ENCODE results near the gene IL1RAPL1.
"Not testable (repeated sequence)": the region's sequence is repeated elsewhere in the genome, so short reads cannot be mapped to it uniquely, and the experiment has no call there.

IL1RAPL1 gene

GRCh38 chrX:29254515-29254914, 667.3 kb downstream of the IL1RAPL1 start:
- no peak for DNase-seq

GRCh38 chrX:29257521-29257920, 670.3 kb downstream of the IL1RAPL1 start:
- DNase-seq, result no peak

DNA sequence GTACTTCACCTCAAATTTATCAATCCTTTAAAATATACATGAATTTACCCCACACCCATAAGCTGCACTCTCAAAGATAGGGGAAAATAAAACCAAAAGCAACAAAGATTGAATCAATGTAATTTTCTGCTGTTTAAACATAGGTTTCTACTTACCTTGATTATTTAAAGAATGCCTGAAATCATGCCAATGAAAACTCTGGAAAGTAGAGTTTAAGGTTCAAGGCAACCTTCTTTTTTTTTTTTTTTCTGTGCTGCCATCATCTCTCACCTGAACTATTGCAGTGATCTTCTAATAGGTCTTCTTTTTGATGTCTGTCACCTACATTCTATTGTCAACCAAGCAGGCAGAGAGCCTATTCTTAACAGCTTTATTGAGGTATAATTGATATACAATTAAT, 682.1 kb downstream of the IL1RAPL1 start:
- DNase-seq, result no peak

DNA sequence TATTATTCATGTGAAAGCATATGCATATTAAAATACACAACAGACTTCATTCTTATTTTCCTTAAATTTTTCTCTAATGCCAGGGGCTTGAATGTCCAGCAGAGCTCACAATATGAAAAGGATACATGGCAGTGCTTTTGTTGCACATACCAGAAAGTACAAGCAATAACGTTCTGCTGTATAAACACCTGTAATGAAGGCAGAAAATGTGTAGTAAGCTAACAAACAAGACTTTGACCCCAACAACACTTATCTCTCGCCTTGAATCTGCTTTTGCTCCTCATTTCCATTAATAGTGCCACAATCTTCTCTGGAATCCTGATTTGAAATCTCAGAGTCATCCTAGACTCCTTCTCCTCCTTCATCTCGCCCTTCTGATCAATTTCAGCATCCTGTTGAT, 687.3 kb downstream of the IL1RAPL1 start:
- DNase-seq, result no peak

- DNase-seq, result no peak
These were observed 688.7 kb downstream of the IL1RAPL1 start for GRCh38 chrX:29275928-29276327.

DNA sequence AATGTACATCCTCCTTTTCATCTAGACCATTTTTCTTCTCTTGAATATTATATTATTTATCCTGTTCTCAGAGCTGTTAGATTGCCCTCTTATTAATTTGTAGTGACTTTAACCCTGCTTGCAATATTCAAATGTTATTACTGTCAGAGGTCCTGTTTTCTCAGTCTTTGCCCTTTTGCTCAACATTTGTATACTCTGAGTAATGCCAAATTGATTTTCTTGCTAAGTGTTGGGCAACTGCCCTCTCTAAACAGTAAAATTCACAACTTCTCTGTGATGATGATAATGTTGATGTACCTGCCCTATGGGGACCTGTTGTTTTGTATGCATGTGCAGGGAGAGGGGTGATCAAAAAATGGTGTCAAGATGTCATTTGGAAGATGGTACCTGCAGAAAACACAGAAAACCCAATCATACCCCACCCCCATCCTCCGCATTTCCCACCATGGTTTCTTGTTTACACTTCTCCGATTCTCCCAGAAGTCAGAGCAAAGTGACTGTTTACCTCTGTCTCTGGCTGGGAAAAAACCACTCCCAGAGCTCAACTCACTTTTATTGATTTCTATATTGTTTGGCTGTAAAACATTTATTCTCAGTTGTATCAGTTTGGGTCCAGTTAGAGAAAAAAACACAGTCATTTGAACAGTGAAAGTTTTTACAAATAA, 694.0 kb downstream of the IL1RAPL1 start:
- no peak for DNase-seq

DNA sequence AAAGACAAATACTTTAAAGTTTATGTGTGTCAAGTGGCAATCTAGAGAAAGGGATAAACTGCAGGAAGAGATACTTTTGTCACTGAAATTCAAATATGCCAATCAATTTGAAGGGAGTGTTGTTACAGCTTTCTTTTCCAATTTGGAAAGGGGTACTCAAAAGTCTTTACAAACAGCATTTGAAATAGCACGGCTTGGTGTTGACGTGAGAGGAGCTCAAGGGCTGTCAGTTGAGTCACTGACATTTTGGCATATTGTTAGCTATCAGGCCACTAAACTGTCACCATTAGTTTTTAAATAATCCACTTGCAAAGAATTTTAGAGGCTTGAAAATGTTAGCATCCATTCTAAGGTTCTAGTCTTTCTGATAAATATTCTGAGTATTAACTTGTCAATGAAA, 698.4 kb downstream of the IL1RAPL1 start:
- DNase-seq, result no peak

DNA sequence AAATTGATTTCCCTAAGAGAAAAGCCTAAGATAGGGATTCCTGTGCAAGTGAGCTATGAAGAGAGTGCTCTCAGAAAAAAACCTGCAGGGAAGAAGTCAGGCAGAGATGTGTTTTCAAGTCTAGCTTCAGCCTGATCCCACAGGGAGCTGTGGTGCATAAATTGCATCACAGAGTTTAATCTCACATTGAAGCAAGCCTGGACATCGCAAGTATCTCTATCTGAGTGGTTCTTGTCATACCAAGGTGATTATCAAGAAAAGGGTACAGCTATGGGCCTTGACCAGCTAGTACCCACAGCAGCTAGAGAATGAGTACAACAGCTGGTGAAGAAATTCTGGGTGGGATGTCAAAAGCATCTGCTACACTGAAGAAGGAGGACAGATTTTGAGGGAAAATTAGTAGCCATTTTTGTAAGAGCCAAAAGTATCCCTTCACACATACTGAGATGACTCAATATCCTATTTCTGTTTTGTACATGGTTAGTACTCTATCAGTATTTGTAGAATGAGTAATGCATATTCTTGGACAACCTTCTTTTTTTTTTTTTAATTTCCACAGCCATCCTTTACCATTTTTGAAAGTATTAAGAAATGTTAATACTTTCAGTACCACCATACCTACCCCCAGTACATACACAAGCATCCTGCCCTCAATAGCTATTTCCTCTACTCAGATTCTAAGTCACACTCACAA, 708.9 kb downstream of the IL1RAPL1 start:
- DNase-seq, result no peak

- no peak for DNase-seq
These were observed 710.0 kb downstream of the IL1RAPL1 start for GRCh38 chrX:29297171-29297800.

DNA sequence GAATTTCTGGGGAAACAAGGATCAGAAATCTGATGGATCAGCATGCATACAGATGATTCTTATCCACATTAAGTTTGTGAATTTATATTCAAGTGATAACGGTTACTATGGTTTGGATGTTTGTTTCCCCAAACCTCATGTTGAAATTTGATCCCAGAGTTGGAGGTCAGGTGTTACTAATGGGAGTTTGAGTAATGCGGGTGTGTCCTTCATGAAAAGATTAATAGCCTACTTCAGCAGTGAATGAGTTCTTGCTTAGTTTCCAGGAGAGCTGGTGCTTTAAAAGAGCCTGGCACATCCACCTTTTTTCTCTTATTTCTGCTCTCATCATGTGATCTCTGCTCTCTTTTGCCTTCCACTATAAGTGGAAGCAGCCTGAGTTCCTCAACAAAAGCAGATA, 712.4 kb downstream of the IL1RAPL1 start:
- DNase-seq, result no peak

DNA sequence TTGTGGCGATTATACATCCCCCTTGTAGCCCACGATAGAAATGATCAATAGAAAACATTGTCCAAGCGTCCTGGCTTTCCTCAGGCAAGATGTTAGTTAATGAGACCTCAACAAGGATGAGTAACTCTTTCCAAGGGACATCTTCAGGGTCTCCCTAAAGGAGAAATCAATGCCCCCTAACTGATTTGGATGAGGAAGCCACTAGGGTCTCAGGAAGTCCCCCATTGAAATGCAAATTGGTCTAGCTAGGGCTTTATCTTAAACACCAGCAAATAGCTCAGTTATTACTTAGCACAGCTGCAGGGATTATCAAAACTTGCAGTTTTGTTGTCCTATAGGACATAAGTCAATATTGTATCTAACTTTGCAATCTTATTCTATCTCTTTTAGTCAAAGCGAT, 721.5 kb downstream of the IL1RAPL1 start:
- no peak for DNase-seq

GRCh38 chrX:29315931-29316330, 728.7 kb downstream of the IL1RAPL1 start:
- no peak for DNase-seq

GRCh38 chrX:29318012-29318411, 730.8 kb downstream of the IL1RAPL1 start:
- no peak for DNase-seq

- DNase-seq, result not testable (repeated sequence)
These were observed 745.2 kb downstream of the IL1RAPL1 start for GRCh38 chrX:29332429-29332828.

DNA sequence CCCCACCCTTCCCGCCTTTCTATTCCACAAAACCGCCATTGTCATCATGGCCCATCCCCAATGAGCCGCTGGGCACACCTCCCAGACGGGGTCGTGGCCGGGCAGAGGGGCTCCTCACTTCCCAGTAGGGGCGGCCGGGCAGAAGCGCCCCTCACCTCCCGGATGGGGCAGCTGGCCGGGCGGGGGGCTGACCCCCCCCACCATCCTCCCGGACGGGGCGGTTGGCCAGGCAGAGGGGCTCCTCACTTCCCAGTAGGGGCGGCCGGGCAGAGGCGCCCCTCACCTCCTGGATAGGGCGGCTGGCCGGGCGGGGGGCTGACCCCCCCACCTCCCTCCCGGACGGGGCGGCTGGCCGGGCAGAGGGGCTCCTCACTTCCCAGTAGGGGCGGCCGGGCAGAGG, 745.8 kb downstream of the IL1RAPL1 start:
- DNase-seq, result not testable (repeated sequence)

DNA sequence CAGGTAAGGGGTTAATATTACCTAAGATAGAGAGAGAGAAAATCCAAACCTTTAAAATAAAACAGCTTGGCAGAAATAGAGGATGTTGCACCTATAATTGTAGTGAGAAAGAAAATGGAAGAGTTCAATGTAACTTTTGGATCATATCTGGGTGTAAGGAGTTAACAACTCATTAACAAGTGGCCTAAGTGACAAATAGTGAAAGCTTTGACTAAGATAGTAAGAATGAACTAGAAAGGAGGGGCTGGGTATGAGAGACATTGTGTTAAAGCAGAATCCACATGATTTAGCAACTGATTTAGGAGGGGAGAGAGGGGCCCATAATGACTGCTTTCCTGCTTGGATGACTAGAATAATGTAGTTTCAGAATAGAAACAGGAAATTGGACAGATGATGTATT, 761.0 kb downstream of the IL1RAPL1 start:
- DNase-seq, result no peak

- no peak for DNase-seq
These were observed 772.0 kb downstream of the IL1RAPL1 start for GRCh38 chrX:29359276-29359675.

DNA sequence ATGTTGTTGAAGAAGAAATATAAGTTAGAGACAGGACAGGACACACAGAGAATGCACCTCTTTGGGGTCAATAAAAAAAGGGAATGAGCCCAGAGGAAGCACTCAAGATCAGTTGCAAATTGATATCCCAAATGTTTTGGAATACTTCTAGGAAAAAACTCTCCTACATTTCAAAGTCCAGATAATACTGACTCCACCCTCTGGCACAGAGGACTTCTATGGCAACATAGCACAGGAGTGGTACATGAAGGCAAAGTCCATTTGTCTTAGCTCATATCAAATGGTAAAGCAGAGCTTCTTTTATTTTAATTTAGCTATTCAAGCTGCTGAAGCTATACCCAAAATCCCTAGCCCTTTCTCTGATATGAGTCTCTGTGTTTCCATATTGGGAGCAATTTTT, 787.5 kb downstream of the IL1RAPL1 start:
- not testable (repeated sequence) for DNase-seq

GRCh38 chrX:29376584-29376983, 789.3 kb downstream of the IL1RAPL1 start:
- DNase-seq, result no peak

DNA sequence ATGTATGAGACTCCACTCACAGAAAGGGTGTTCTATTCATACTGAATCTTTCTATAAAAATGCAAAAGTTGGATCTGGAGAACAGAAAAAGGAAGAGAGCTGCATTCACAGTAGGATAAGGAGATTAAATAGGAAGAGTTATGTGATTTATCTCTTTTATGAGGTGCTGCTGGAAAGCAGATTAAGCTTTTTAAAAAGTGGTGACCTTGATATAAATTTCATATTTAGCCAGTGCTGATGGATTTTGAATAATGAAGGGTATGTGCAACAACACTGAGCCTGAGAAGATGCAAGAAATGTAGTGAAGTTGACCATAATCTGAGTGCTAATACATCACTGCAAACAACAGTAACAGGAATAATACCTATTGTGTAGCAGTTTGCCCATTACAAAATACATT, 795.6 kb downstream of the IL1RAPL1 start:
- no peak for DNase-seq

DNA sequence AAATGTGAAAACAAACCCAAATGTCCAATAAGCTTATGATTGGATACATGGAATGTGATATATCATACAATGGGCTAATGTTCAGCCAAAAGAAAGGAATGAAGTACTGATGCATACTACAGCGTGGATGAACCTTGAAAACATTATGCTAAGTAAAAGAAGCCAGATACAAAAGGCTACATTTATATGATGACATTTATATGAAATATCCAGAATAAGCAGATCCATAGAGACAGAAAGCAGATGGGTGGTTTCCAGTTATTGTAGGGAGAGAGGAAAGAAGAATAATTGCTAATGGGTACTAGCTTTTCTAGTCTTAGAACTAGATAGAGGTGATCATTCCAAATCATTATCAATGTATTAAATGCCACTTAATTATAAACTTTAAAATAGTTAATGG, 801.3 kb downstream of the IL1RAPL1 start:
- DNase-seq, result no peak

DNA sequence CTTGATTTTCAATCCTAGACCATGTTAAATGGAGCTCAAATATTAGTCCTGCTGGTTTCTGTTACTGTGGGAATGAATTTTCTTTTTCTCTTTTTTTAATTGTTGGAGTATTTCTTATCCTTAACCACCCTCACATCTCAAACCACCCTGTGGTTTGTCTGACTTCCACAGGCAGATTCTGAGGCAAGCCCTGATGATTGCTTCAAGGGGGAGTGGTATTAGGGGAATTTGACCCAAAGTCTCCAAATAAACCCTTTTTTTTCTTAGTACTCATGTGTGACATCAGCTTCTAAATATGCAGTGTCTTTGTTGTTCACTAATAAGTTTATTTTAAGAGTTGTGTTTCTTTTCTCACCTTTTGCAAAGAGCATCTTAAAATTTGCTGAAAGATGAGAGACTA, 810.3 kb downstream of the IL1RAPL1 start:
- DNase-seq, result no peak

- DNase-seq, result no peak
These were observed 820.1 kb downstream of the IL1RAPL1 start for GRCh38 chrX:29407357-29407756.
